AG09309 (cell line): Measurements from ENCODE around the gene RAPGEF1.

ENCODE experiments used
- DNase-seq: peaks from one replicate; pipeline ENCODE4 v3.0.0-alpha.2; 2010; ENCODE audit warnings: low read depth
- H3K4me3 ChIP-seq: 2 replicates; pipeline ENCODE4 v1.5.1; 2011; ENCODE audit warnings: mild to moderate bottlenecking, low read depth, low read length, moderate library complexity; ENCODE audit not compliant: control insufficient read depth
- CTCF ChIP-seq: IDR thresholded peaks from 2 replicates; pipeline ENCODE4 v1.5.1; 2011; ENCODE audit warnings: mild to moderate bottlenecking, low read depth, low read length, inconsistent platforms; ENCODE audit not compliant: insufficient read depth, control insufficient read depth; ENCODE audit errors: missing control alignments

RAPGEF1 gene

GRCh38 chr9:131562032-131562959 is 177.6 kb downstream of the RAPGEF1 start:
- TF ChIP-seq CTCF, result no peak
- no peak for DNase-seq

GRCh38 chr9:131559421-131560000 is 180.4 kb downstream of the RAPGEF1 start:
- H3K4me3 ChIP-seq, result no peak overlapping the region
- TF ChIP-seq CTCF, result no peak
- no peak for DNase-seq

More at GRCh38 chr9:131562032-131562959, 177.6 kb downstream of the RAPGEF1 start:
- no peak overlapping the region for H3K4me3 ChIP-seq

- DNase-seq, result no peak
These were observed 181.9 kb downstream of the RAPGEF1 start for GRCh38 chr9:131557855-131558548.

GRCh38 chr9:131555841-131556673 is 183.8 kb downstream of the RAPGEF1 start:
- H3K4me3 ChIP-seq, result no peak overlapping the region
- no peak for TF ChIP-seq CTCF

More at GRCh38 chr9:131557855-131558548, 181.9 kb downstream of the RAPGEF1 start:
- no peak for TF ChIP-seq CTCF
- H3K4me3 ChIP-seq, result no peak overlapping the region

GRCh38 chr9:131554843-131555351 is 185.0 kb downstream of the RAPGEF1 start:
- no peak for DNase-seq
- no peak for TF ChIP-seq CTCF
- H3K4me3 ChIP-seq, result no peak overlapping the region

More at GRCh38 chr9:131555841-131556673, 183.8 kb downstream of the RAPGEF1 start:
- DNase-seq, result no peak
